Measurements from ENCODE around the gene ANKRD29. TPM values are rescaled to one million over a fixed set of nuclear protein-coding genes. Genes with fewer than 3 reads are reported as not detected.

The ANKRD29 gene
- total and polyA plus RNA-seq, 2 experiments from 2014 or later: 6.6 to 36.6 TPM

DNA sequence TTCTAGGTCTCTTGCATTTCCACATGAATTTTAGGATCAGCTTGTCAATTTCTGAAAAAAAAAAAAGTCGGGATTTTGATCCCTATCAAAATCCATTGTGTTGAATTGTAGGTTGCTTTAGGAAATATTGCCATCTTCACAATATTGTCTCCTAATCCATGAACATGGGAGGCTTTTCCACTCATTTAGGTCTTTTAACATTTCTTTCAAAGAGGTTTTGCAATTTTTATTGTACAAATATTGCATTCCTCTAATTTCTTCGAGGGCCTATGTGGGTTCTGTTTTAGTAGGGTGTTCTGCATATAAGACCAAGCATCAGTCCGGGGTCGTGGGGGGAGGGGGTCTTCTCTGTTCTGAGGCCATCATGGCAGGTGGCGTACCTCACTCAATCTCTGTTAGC, 25.8 kb upstream of the ANKRD29 start:
- Histone ChIP-seq H3F3A (replicated peaks; ENCODE audit: low read depth) (0 out of 2 replicates have a peak, but pooled peaks cover 7% of the 10 kb centered on the region), H3K9me2 (ENCODE audit: insufficient read depth) (no peaks in the 10 kb centered on the region), H3K4me3 (peak overlapping the region; percentile 68), H3K79me2 (replicated peaks; ENCODE audit: insufficient read depth) (no peaks in the 10 kb centered on the region), H3K4me1 (ENCODE audit: insufficient read depth) (peaks cover 5% of the 10 kb centered on the region; the same call in 1 of the 2 replicates), H4K20me1 (replicated peaks; ENCODE audit: insufficient read depth) (no peaks in the 10 kb centered on the region), H3K27me3 (ENCODE audit: insufficient read depth) (peaks cover 48% of the 10 kb centered on the region), H3K4me2 (peak overlapping the region; percentile 90), H2AFZ (peak overlapping the region; percentile 99; the same call in 1 of the 2 replicates), H3K27ac (ENCODE audit: low read depth) (no peak overlapping the region), H3K36me3 (ENCODE audit: insufficient read depth) (no peaks in the 10 kb centered on the region)
- TF ChIP-seq STAT1 (IDR thresholded peaks at IDR 0.05; ENCODE audit: unreplicated experiment) (no peak), POLR2AphosphoS5 (IDR thresholded peaks at IDR 0.05; ENCODE audit: low read depth) (no peak), ZNF331 (CRISPR knock-in tag; IDR thresholded peaks at IDR 0.05; ENCODE audit: low read depth) (no peak), ZNF114 (CRISPR knock-in tag; IDR thresholded peaks at IDR 0.05) (no peak), EZH2 (IDR thresholded peaks at IDR 0.05; ENCODE audit: low read depth, unreplicated experiment) (no peak), EZH2phosphoT487 (IDR thresholded peaks at IDR 0.05; ENCODE audit: unreplicated experiment) (no peak), NANOG (IDR thresholded peaks at IDR 0.05; ENCODE audit: borderline replicate concordance) (no peak), JUNB (IDR thresholded peaks at IDR 0.05; ENCODE audit: unreplicated experiment) (no peak), CREB1 (CRISPR knock-in tag; IDR thresholded peaks at IDR 0.05; ENCODE audit: low read depth) (no peak)
- TF ChIP-seq, protein P1, sequence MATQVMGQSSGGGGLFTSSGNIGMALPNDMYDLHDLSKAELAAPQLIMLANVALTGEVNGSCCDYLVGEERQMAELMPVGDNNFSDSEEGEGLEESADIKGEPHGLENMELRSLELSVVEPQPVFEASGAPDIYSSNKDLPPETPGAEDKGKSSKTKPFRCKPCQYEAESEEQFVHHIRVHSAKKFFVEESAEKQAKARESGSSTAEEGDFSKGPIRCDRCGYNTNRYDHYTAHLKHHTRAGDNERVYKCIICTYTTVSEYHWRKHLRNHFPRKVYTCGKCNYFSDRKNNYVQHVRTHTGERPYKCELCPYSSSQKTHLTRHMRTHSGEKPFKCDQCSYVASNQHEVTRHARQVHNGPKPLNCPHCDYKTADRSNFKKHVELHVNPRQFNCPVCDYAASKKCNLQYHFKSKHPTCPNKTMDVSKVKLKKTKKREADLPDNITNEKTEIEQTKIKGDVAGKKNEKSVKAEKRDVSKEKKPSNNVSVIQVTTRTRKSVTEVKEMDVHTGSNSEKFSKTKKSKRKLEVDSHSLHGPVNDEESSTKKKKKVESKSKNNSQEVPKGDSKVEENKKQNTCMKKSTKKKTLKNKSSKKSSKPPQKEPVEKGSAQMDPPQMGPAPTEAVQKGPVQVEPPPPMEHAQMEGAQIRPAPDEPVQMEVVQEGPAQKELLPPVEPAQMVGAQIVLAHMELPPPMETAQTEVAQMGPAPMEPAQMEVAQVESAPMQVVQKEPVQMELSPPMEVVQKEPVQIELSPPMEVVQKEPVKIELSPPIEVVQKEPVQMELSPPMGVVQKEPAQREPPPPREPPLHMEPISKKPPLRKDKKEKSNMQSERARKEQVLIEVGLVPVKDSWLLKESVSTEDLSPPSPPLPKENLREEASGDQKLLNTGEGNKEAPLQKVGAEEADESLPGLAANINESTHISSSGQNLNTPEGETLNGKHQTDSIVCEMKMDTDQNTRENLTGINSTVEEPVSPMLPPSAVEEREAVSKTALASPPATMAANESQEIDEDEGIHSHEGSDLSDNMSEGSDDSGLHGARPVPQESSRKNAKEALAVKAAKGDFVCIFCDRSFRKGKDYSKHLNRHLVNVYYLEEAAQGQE (IDR thresholded peaks at IDR 0.05; ENCODE audit: unreplicated experiment): no peak
- TF ChIP-seq, protein P2, sequence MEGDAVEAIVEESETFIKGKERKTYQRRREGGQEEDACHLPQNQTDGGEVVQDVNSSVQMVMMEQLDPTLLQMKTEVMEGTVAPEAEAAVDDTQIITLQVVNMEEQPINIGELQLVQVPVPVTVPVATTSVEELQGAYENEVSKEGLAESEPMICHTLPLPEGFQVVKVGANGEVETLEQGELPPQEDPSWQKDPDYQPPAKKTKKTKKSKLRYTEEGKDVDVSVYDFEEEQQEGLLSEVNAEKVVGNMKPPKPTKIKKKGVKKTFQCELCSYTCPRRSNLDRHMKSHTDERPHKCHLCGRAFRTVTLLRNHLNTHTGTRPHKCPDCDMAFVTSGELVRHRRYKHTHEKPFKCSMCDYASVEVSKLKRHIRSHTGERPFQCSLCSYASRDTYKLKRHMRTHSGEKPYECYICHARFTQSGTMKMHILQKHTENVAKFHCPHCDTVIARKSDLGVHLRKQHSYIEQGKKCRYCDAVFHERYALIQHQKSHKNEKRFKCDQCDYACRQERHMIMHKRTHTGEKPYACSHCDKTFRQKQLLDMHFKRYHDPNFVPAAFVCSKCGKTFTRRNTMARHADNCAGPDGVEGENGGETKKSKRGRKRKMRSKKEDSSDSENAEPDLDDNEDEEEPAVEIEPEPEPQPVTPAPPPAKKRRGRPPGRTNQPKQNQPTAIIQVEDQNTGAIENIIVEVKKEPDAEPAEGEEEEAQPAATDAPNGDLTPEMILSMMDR (conservative IDR thresholded peaks at IDR 0.05; ENCODE audit: low read depth in 2 of 2): no peak
- TF ChIP-seq, protein P3, sequence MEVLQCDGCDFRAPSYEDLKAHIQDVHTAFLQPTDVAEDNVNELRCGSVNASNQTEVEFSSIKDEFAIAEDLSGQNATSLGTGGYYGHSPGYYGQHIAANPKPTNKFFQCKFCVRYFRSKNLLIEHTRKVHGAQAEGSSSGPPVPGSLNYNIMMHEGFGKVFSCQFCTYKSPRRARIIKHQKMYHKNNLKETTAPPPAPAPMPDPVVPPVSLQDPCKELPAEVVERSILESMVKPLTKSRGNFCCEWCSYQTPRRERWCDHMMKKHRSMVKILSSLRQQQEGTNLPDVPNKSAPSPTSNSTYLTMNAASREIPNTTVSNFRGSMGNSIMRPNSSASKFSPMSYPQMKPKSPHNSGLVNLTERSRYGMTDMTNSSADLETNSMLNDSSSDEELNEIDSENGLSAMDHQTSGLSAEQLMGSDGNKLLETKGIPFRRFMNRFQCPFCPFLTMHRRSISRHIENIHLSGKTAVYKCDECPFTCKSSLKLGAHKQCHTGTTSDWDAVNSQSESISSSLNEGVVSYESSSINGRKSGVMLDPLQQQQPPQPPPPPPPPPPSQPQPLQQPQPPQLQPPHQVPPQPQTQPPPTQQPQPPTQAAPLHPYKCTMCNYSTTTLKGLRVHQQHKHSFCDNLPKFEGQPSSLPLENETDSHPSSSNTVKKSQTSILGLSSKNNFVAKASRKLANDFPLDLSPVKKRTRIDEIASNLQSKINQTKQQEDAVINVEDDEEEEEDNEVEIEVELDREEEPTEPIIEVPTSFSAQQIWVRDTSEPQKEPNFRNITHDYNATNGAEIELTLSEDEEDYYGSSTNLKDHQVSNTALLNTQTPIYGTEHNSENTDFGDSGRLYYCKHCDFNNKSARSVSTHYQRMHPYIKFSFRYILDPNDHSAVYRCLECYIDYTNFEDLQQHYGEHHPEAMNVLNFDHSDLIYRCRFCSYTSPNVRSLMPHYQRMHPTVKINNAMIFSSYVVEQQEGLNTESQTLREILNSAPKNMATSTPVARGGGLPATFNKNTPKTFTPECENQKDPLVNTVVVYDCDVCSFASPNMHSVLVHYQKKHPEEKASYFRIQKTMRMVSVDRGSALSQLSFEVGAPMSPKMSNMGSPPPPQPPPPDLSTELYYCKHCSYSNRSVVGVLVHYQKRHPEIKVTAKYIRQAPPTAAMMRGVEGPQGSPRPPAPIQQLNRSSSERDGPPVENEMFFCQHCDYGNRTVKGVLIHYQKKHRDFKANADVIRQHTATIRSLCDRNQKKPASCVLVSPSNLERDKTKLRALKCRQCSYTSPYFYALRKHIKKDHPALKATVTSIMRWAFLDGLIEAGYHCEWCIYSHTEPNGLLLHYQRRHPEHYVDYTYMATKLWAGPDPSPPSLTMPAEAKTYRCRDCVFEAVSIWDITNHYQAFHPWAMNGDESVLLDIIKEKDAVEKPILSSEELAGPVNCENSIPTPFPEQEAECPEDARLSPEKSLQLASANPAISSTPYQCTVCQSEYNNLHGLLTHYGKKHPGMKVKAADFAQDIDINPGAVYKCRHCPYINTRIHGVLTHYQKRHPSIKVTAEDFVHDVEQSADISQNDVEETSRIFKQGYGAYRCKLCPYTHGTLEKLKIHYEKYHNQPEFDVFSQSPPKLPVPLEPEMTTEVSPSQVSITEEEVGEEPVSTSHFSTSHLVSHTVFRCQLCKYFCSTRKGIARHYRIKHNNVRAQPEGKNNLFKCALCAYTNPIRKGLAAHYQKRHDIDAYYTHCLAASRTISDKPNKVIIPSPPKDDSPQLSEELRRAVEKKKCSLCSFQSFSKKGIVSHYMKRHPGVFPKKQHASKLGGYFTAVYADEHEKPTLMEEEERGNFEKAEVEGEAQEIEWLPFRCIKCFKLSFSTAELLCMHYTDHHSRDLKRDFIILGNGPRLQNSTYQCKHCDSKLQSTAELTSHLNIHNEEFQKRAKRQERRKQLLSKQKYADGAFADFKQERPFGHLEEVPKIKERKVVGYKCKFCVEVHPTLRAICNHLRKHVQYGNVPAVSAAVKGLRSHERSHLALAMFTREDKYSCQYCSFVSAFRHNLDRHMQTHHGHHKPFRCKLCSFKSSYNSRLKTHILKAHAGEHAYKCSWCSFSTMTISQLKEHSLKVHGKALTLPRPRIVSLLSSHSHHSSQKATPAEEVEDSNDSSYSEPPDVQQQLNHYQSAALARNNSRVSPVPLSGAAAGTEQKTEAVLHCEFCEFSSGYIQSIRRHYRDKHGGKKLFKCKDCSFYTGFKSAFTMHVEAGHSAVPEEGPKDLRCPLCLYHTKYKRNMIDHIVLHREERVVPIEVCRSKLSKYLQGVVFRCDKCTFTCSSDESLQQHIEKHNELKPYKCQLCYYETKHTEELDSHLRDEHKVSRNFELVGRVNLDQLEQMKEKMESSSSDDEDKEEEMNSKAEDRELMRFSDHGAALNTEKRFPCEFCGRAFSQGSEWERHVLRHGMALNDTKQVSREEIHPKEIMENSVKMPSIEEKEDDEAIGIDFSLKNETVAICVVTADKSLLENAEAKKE (CRISPR knock-in tag; IDR thresholded peaks at IDR 0.05): no peak
- TF ChIP-seq, protein P4, sequence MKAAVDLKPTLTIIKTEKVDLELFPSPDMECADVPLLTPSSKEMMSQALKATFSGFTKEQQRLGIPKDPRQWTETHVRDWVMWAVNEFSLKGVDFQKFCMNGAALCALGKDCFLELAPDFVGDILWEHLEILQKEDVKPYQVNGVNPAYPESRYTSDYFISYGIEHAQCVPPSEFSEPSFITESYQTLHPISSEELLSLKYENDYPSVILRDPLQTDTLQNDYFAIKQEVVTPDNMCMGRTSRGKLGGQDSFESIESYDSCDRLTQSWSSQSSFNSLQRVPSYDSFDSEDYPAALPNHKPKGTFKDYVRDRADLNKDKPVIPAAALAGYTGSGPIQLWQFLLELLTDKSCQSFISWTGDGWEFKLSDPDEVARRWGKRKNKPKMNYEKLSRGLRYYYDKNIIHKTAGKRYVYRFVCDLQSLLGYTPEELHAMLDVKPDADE (IDR thresholded peaks at IDR 0.05): no peak
- Mint-ChIP-seq H3K9me3 (no peaks in the 10 kb centered on the region; the same call in 2 of the 3 replicates), H3K4me3 (peak overlapping the region; percentile 73), H3K36me3 (ENCODE audit: low read depth) (no peaks in the 10 kb centered on the region), H3K27me3 (ENCODE audit: insufficient read depth, low read depth, poor library complexity) (peaks cover 31% of the 10 kb centered on the region), H3K4me1 (peaks cover 5% of the 10 kb centered on the region; the same call in 2 of the 3 replicates), H3K27ac (no peak overlapping the region)
- DNase-seq (ENCODE audit: low spot score): no peak
- no peak for ATAC-seq
